ENCODE results near the gene DSEL.
A peak's percentile ranks its signal among the peaks of the same experiment; 100 is the strongest.

The DSEL gene

DNA sequence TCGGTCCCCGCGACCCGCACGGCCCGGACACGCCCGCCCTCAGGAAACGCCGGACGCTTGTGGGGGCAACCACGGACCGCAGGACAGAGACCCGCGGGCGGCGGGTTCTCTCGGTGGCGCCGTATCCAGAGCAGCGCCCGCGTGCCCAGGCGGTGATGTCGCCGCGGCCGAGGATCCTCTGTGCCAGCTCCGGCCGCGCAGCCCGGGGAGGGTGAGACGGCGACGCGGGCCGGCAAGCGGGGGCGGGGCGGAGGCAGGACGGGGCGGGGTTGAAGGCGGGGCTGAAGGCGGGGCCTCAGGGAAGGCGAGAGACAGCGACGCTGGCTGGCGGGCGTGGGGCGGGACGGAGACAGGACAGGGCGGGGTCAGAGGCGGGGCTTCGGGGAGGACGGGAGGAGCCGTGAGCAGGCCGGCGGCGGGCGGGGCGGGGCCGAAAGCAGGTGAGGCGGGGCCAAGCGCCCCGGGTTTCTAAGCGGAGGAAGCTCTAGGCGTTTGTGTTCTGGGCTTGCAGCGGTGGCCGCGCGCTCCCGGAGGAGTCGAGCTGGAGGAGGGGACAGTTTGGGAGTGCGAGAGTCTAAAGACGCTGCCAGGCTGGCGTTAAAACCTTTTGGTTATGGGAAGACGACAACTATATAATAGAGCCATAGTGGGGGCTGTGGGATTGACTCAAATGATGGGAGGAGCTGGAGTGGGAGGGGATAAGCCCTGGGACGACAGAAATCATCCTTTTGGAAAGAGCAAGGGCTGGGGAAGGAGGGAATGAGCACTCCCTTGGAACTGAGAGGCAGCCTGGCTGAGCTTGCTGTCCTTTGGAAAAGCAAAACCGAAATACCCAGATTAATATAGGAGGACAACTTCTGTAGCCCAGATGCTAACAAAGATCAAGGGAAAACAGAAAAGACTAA is at the start of gene DSEL:
DSEL (minus strand) TSS at position 182 of the 905 bp plus-strand sequence. CDS start 2,112 bp downstream, outside the sequence.
- Histone ChIP-seq H3K4me1 (ENCODE audit: control insufficient read depth, insufficient read depth, low read length) (no peaks in the 10 kb centered on the region), H3K27ac (ENCODE audit: low read length) (no peak within 1 kb of the TSS), H3K36me3 (ENCODE audit: control insufficient read depth, insufficient read depth, low read length) (no peaks in the 10 kb centered on the region), H3K9me3 (ENCODE audit: control insufficient read depth, insufficient read depth, low read length) (no peaks in the 10 kb centered on the region), H3K4me3 (ENCODE audit: low read length) (peak within 1 kb of the TSS; percentile 68; the same call in 1 of the 2 replicates), H3K27me3 (ENCODE audit: control insufficient read depth, insufficient read depth, low read length) (no peaks in the 10 kb centered on the region)
- peak; percentile 60 for DNase-seq (ENCODE audit: low read depth, low spot score)
- WGBS (ENCODE audit: insufficient coverage, insufficient read length), result no CpG with 5 or more reads among the region's 79 CpGs

DNA sequence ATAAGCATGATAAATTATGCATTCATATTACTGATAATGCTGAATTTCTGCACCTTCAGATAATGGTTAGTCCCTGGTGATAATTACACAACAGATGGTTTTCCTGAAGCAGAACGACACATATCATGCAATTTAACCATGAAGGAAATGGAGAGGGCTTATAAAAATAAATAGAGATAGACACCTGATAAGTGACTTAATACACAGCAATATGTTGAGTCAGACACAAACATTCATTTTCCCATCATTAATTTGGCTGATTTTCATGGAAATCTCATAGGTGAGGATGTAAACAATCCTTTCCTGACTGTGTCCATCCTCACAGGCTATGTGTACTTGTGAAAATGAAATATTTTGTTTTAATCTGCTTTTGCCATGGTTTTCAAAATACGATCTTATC is 36.9 kb upstream of the DSEL start:
- Histone ChIP-seq H3K4me1 (ENCODE audit: control insufficient read depth, insufficient read depth, low read length) (no peaks in the 10 kb centered on the region), H3K4me3 (ENCODE audit: low read length) (no peak overlapping the region), H3K27me3 (ENCODE audit: control insufficient read depth, insufficient read depth, low read length) (no peaks in the 10 kb centered on the region), H3K36me3 (ENCODE audit: control insufficient read depth, insufficient read depth, low read length) (no peaks in the 10 kb centered on the region), H3K9me3 (ENCODE audit: control insufficient read depth, insufficient read depth, low read length) (no peaks in the 10 kb centered on the region), H3K27ac (ENCODE audit: low read length) (no peak overlapping the region)
- DNase-seq (ENCODE audit: low read depth, low spot score), result no peak
- WGBS (ENCODE audit: insufficient coverage, insufficient read length), result no CpG with 5 or more reads among the region's 2 CpGs

DNA sequence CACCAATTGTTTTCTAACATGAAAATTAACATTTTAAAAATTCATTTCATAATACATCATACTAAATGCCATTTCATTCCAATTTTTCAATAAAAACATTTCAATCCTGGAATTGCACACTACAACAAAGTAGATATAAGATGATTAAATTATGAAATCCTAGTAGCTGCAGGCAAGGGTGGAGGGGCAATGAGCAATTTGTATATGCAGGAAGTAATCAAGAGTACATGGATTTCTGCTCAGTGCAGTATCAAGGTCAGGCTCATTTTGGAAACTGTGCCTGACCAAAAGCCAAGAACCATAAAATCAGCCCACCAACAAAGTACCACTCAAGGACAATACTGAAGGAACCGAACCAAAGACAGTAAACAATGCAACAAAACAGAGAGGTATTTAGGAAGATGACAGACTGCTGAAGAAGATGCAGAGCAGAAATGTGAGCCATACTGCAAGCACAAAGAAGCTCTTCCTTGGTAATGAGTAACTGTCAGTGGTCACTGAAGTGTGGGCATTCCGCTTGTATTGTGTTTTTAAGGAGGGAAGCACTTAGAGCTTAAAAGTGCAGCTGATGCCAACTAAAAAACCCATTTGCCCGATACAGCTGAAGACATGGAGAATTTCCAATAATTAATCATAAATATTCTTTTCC is 34.5 kb upstream of the DSEL start:
- H3K4me1 ChIP-seq (ENCODE audit: control insufficient read depth, insufficient read depth, low read length), result no peaks in the 10 kb centered on the region
- WGBS (ENCODE audit: insufficient coverage, insufficient read length), result no CpG with 5 or more reads among the region's 3 CpGs
- H3K27ac ChIP-seq (ENCODE audit: low read length), result no peak overlapping the region
- no peaks in the 10 kb centered on the region for H3K36me3 ChIP-seq (ENCODE audit: control insufficient read depth, insufficient read depth, low read length)
- no peaks in the 10 kb centered on the region for H3K9me3 ChIP-seq (ENCODE audit: control insufficient read depth, insufficient read depth, low read length)
- H3K4me3 ChIP-seq (ENCODE audit: low read length), result no peak overlapping the region
- H3K27me3 ChIP-seq (ENCODE audit: control insufficient read depth, insufficient read depth, low read length), result no peaks in the 10 kb centered on the region
- no peak for DNase-seq (ENCODE audit: low read depth, low spot score)

DNA sequence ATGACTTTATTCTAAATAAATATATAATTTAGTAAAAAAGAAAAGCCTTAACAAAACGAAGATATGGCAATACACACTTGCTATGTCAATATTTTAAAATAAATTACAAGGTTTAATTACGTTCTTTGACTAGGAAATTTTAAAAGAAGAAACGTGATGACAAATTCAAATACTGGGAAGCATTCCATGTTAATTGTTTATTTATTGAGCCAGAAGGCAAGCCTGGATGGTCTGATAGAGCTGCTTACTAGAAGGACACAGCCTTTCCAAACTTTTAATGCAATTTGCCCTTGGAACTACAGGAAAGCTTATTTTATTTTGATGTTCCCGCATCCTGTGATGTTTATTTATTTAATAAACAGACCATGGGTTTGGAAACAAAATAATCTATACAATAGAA is 33.4 kb upstream of the DSEL start:
- Histone ChIP-seq H3K9me3 (ENCODE audit: control insufficient read depth, insufficient read depth, low read length) (no peaks in the 10 kb centered on the region), H3K27ac (ENCODE audit: low read length) (no peak overlapping the region), H3K36me3 (ENCODE audit: control insufficient read depth, insufficient read depth, low read length) (no peaks in the 10 kb centered on the region), H3K4me1 (ENCODE audit: control insufficient read depth, insufficient read depth, low read length) (no peaks in the 10 kb centered on the region), H3K4me3 (ENCODE audit: low read length) (no peak overlapping the region), H3K27me3 (ENCODE audit: control insufficient read depth, insufficient read depth, low read length) (no peaks in the 10 kb centered on the region)
- DNase-seq (ENCODE audit: low read depth, low spot score), result no peak
- no CpG with 5 or more reads among the region's 4 CpGs for WGBS (ENCODE audit: insufficient coverage, insufficient read length)

DNA sequence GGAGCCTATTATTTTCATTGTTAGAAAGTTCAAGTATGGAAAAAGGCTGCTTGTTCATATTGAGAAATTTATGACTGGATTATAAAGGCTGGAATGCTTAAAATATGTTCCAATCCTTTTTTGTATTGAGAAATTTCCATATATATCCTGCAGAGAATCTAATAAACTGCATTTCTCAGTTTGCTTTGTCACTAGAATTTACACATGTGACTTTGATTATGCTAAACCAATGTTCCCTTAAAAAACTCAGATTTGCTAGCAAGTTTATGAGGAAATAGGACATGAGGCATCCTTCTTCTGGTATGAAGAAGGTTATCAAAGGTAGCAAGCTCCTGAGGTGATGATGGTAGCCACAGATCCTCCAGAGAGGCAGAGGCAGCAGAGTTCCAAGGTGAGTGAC is 29.2 kb upstream of the DSEL start:
- no peaks in the 10 kb centered on the region for H3K9me3 ChIP-seq (ENCODE audit: control insufficient read depth, insufficient read depth, low read length)
- no peak for DNase-seq (ENCODE audit: low read depth, low spot score)
- H3K27me3 ChIP-seq (ENCODE audit: control insufficient read depth, insufficient read depth, low read length), result no peaks in the 10 kb centered on the region
- no peak overlapping the region for H3K4me3 ChIP-seq (ENCODE audit: low read length)
- no peaks in the 10 kb centered on the region for H3K36me3 ChIP-seq (ENCODE audit: control insufficient read depth, insufficient read depth, low read length)
- no peak overlapping the region for H3K27ac ChIP-seq (ENCODE audit: low read length)
- H3K4me1 ChIP-seq (ENCODE audit: control insufficient read depth, insufficient read depth, low read length), result no peaks in the 10 kb centered on the region

DNA sequence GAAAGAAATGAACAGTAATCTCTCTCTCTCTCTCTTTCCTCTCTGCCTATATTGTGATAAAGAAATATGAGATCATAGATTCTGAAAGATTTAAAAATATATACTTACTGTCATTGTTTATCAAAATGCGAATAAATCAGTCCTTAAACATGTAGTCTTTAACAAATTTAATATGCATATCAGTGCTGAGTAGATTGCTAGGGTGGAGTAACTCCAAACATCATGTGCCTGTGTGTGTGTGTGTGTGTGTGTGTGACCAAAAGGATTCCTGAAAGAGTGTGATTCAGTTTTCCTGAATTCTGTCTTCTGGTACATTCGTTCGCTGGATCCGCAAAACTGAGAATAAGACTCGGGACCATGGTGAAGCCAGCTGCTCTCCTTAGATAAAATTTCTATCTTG is 24.0 kb upstream of the DSEL start:
- H3K9me3 ChIP-seq (ENCODE audit: control insufficient read depth, insufficient read depth, low read length), result no peaks in the 10 kb centered on the region
- DNase-seq (ENCODE audit: low read depth, low spot score), result no peak
- WGBS (ENCODE audit: insufficient coverage, insufficient read length), result no CpG with 5 or more reads among the region's 5 CpGs
- H3K27ac ChIP-seq (ENCODE audit: low read length), result no peak overlapping the region
- no peak overlapping the region for H3K4me3 ChIP-seq (ENCODE audit: low read length)
- no peaks in the 10 kb centered on the region for H3K36me3 ChIP-seq (ENCODE audit: control insufficient read depth, insufficient read depth, low read length)
- no peaks in the 10 kb centered on the region for H3K4me1 ChIP-seq (ENCODE audit: control insufficient read depth, insufficient read depth, low read length)
- no peaks in the 10 kb centered on the region for H3K27me3 ChIP-seq (ENCODE audit: control insufficient read depth, insufficient read depth, low read length)

DNA sequence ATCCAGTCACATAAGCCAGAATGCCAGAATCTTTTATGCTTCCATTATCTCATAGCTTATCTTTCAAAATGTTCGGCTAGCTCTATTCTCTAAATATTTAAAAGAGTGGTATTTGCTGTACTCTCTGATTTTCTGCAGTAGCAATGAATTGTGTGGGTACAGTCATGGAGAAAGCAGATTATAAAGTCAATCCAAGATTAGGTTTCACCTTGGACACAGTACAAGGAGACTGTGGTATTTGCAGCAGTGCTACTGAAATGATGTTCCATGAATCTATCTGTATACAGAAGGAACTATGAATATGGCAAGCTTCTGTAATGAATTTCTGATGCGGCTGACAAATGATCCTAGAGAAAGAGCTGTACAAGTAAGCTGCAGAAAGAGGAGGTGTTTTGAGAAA is 15.4 kb upstream of the DSEL start:
- Histone ChIP-seq H3K4me1 (ENCODE audit: control insufficient read depth, insufficient read depth, low read length) (no peaks in the 10 kb centered on the region), H3K9me3 (ENCODE audit: control insufficient read depth, insufficient read depth, low read length) (no peaks in the 10 kb centered on the region), H3K36me3 (ENCODE audit: control insufficient read depth, insufficient read depth, low read length) (no peaks in the 10 kb centered on the region), H3K4me3 (ENCODE audit: low read length) (no peak overlapping the region), H3K27ac (ENCODE audit: low read length) (no peak overlapping the region), H3K27me3 (ENCODE audit: control insufficient read depth, insufficient read depth, low read length) (no peaks in the 10 kb centered on the region)
- DNase-seq (ENCODE audit: low read depth, low spot score), result no peak
- WGBS (ENCODE audit: insufficient coverage, insufficient read length), result no CpG with 5 or more reads among the region's 2 CpGs

DNA sequence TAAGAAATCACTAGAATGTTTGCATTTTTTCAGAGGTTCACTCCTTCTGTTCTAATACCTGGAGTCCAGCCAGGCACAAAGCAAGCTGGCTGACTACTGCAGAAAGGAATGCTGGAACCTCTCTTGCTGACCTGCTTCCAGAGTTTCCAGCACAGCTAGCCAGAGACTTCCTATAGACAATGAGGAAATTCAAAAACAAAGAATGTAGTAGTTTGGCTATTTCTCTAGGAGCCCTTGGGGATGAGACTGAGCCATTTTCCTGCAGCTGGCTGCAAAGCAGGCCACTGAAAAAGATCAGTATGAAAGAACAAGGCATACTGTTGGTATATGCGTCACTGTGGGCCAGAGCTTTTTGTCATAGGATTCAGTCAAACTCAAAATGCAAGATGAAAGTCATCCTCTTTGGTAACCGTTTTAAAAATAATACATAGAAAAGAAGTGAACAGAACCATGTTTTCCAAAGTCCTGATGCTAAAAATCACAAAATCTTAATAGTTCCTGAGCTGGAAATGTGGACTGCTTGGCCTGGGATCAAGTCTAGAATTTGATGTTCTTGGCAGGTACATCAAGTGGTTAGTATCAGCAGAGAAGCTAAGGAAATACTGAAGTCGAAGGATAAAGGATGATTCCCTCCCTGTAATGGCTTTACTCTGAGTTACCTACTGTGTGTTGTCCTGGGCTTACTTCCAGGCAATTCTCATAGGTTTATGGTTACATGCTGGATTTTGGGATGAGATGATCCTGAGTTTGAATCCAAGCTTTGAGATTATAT is 9.0 kb upstream of the DSEL start:
- Histone ChIP-seq H3K4me1 (ENCODE audit: control insufficient read depth, insufficient read depth, low read length) (no peaks in the 10 kb centered on the region), H3K27ac (ENCODE audit: low read length) (no peak overlapping the region), H3K36me3 (ENCODE audit: control insufficient read depth, insufficient read depth, low read length) (no peaks in the 10 kb centered on the region), H3K4me3 (ENCODE audit: low read length) (no peak overlapping the region), H3K9me3 (ENCODE audit: control insufficient read depth, insufficient read depth, low read length) (no peaks in the 10 kb centered on the region), H3K27me3 (ENCODE audit: control insufficient read depth, insufficient read depth, low read length) (no peaks in the 10 kb centered on the region)
- no CpG with 5 or more reads among the region's 3 CpGs for WGBS (ENCODE audit: insufficient coverage, insufficient read length)
- DNase-seq (ENCODE audit: low read depth, low spot score), result peak; percentile 16

DNA sequence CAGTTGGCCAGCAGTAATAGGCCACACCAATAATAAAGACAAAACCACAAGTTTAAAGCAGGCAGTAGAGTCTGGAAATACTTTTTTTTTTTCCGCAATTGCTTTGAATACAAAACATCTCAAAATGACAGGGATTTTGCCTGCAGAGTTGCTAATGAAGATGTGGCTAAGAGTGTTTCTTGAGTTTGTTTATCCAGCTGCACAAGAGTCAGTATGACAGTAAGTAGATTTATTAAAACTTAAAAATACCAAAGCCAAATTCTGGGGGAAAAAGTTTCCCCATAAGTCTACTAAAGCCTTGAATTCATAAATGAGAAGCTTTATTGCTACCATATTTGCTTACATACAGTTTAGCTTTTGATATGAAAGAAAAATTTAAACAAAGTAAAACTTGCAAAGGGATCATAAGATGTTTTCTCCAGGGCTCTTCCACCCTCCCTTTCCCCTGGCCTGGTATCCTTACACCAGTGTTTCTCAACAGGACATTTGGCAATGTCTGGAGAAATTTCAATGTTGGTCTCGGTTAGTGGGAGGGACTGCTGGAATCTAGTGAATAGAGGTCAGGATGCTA is 3.9 kb upstream of the DSEL start:
- no peaks in the 10 kb centered on the region for H3K9me3 ChIP-seq (ENCODE audit: control insufficient read depth, insufficient read depth, low read length)
- no peaks in the 10 kb centered on the region for H3K4me1 ChIP-seq (ENCODE audit: control insufficient read depth, insufficient read depth, low read length)
- H3K36me3 ChIP-seq (ENCODE audit: control insufficient read depth, insufficient read depth, low read length), result no peaks in the 10 kb centered on the region
- DNase-seq (ENCODE audit: low read depth, low spot score), result no peak
- no CpG with 5 or more reads among the region's 2 CpGs for WGBS (ENCODE audit: insufficient coverage, insufficient read length)
- H3K27ac ChIP-seq (ENCODE audit: low read length), result no peak overlapping the region
- no peak overlapping the region for H3K4me3 ChIP-seq (ENCODE audit: low read length)
- no peaks in the 10 kb centered on the region for H3K27me3 ChIP-seq (ENCODE audit: control insufficient read depth, insufficient read depth, low read length)

DNA sequence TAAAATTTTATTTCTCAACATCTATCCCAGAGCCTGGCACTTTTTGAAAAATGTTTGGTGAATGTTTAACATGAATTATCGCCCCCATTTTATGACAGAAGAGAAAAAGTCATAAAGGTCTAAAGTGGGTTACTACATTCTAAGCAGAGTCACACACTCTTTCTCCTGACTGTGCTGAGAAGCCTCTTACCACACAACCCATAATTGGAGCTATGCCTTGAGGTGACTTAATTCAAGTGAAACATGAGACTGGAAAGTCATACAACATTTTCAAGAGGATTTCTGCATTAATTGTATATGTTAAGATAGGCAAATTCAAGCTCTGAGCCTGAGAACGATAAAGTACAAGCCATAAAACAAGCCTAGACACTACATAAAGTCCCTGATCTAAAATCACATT is 3.1 kb upstream of the DSEL start:
- Histone ChIP-seq H3K9me3 (ENCODE audit: control insufficient read depth, insufficient read depth, low read length) (no peaks in the 10 kb centered on the region), H3K4me1 (ENCODE audit: control insufficient read depth, insufficient read depth, low read length) (no peaks in the 10 kb centered on the region), H3K27ac (ENCODE audit: low read length) (no peak overlapping the region), H3K4me3 (ENCODE audit: low read length) (no peak overlapping the region), H3K27me3 (ENCODE audit: control insufficient read depth, insufficient read depth, low read length) (no peaks in the 10 kb centered on the region), H3K36me3 (ENCODE audit: control insufficient read depth, insufficient read depth, low read length) (no peaks in the 10 kb centered on the region)
- no peak for DNase-seq (ENCODE audit: low read depth, low spot score)
- WGBS (ENCODE audit: insufficient coverage, insufficient read length), result no CpG with 5 or more reads among the region's 2 CpGs

Measured in iPS DF 6.9 (cell line).